Adrenal gland (tissue), 12 donors: Measurements from ENCODE around the gene FEZF1. TPM values are rescaled to one million over a fixed set of nuclear protein-coding genes. Genes with fewer than 3 reads are reported as not detected.

Experiments
- DNase-seq, 7 donors: peaks; one replicate each; pipeline ENCODE4 v3.0.0-alpha.2; 2019 to 2020
- H3K27ac ChIP-seq, 5 donors: fragments of 200-600 bp; sonication (generic) in 4 of 5; 1 replicate in 3 of 5; 2 replicates in 2 of 5; pipeline versions ENCODE4 v1.5.1 to v1.8.0; 2016 to 2020; ENCODE audit warnings: mild to moderate bottlenecking in 1 of 5
- H3K27me3 ChIP-seq: fragments of 200-600 bp; 2 replicates; pipeline ENCODE4 v1.8.0; 2021
- H3K36me3 ChIP-seq, 2 donors: fragments of 200-600 bp; replicated peaks in 1 of 2; 1 replicate in 1 of 2; 2 replicates in 1 of 2; pipeline versions ENCODE4 v1.5.1 to v1.8.0; 2018 to 2022
- H3K4me1 ChIP-seq, 2 donors: fragments of 200-600 bp; replicated peaks in 1 of 2; 1 replicate in 1 of 2; 2 replicates in 1 of 2; pipeline versions ENCODE4 v1.5.1 to v1.8.0; 2018 to 2021
- H3K4me3 ChIP-seq, 4 donors: fragments of 200-600 bp; sonication (generic) in 3 of 4; one replicate each; pipeline ENCODE4 v1.5.1; 2016 to 2018
- H3K9me3 ChIP-seq, 3 donors: fragments of 200-600 bp; sonication (generic) in 1 of 3; replicated peaks in 1 of 3; 1 replicate in 2 of 3; 2 replicates in 1 of 3; pipeline versions ENCODE4 v1.5.1 to v1.8.0; 2016 to 2021
- CTCF ChIP-seq, 6 experiments: fragments of 450-650 bp in 4 of 6; fragments of 200-600 bp in 2 of 6; sonication (generic) in 1 of 6; IDR thresholded peaks; 1 replicate in 5 of 6; 2 replicates in 1 of 6; pipeline versions ENCODE4 v1.5.1 to v1.8.0; 2016 to 2021; ENCODE audit warnings: antibody characterized with exemption in 6 of 6, mild to moderate bottlenecking in 2 of 6, moderate library complexity in 1 of 6
- POLR2A ChIP-seq, 2 donors: fragments of 450-650 bp; IDR thresholded peaks; one replicate each; pipeline ENCODE4 v1.6.1; 2017; ENCODE audit warnings: antibody characterized with exemption in 2 of 2, mild to moderate bottlenecking in 2 of 2, moderate library complexity in 1 of 2
- WGBS, 4 donors: extraction: QIAGEN DNeasy Blood & Tissue Kit in 2 of 4; methylation state at CpG; one replicate each; pipeline versions ENCODE4 v1.1.5 to v1.1.7; 2013 to 2017; 5-methylcytosine and 5-hydroxymethylcytosine counted together
- intact Hi-C, 2 donors: fragments of 100-400 bp; cut with DNase I; formaldehyde crosslinking; loops; one replicate each; pipeline versions ENCODE4 v1.14.1 to v1.15.0; 2022 to 2023
- polyA plus RNA-seq, 3 donors: library from polyadenylated mRNA; stranded (reverse); fragments of 200-250 nt in 2 of 3; fragments of 350-450 nt in 1 of 3; fragmentation: Illumina TruSeq in 1 of 3; extraction: RNeasy Lipid Tissue Mini Kit (QIAGEN cat#74804) in 1 of 3; gene quantifications; one replicate each; pipeline ENCODE4 v1.2.3, GENCODE V29; 2013 to 2014
- total RNA-seq, 9 donors: library from RNA; depleted of rRNA in 4 of 9; stranded (reverse); fragments of >200 nt in 4 of 9; fragments of 120-200 nt in 1 of 9; fragmentation: NEBNext Ultra II Directional in 1 of 9; extraction: Animal tissue kit (Norgen Biotek cat#: 25700) in 1 of 9; gene quantifications; one replicate each; pipeline versions ENCODE4 v1.1.0 to v1.2.4, GENCODE V29; 2013 to 2023
- donor health status: healthy with polysubstance abuse.
- donor health status: Bipolar disorder and iron deficiency.
- donor health status: DM: yes; HTN: yes; CAD: no.
- donor health status: DM: no; HTN: no; CAD: no.
- donor health status: DM: no; HTN: no; CAD: no.
- donor health status: DM: yes; HTN: yes; CAD: no.

The FEZF1 gene
- total and polyA plus RNA-seq, 12 donors, result 0.14 TPM; not detected in 11

GRCh38 chr7:122303531-122304318, 825 bp downstream of the FEZF1 start:
- Histone ChIP-seq H3K36me3 (no peaks in the 10 kb centered on the region), H3K4me1 (peaks cover 2 to 41% of the 10 kb centered on the region in 2 donors), H3K27ac (no peak overlapping the region), H3K4me3 (no peak overlapping the region), H3K27me3 (peaks cover 93% of the 10 kb centered on the region), H3K9me3 (no peaks in the 10 kb centered on the region)
- DNase-seq, result no peak
- no peak for TF ChIP-seq CTCF (IDR thresholded peaks at IDR 0.05)
- TF ChIP-seq POLR2A (IDR thresholded peaks at IDR 0.05), result no peak
- intact Hi-C loops, result no loop called here
- WGBS, 4 donors, result 7 to 9% (median 8%) methylated on average over 17 to 48 of the region's 48 CpGs

- H3K27ac ChIP-seq, result no peak overlapping the region
- DNase-seq, result no peak
- no peak overlapping the region for H3K4me3 ChIP-seq
- H3K9me3 ChIP-seq, result no peaks in the 10 kb centered on the region
- TF ChIP-seq CTCF (IDR thresholded peaks at IDR 0.05) (no peak), POLR2A (IDR thresholded peaks at IDR 0.05) (no peak)
- WGBS, 4 donors, result 15 to 18% (median 16%) methylated on average over 16 of the region's 16 CpGs
- peaks cover 2 to 41% of the 10 kb centered on the region in 2 donors for H3K4me1 ChIP-seq
- peaks cover 91% of the 10 kb centered on the region for H3K27me3 ChIP-seq
- intact Hi-C loops, result no loop called here
- H3K36me3 ChIP-seq, result no peaks in the 10 kb centered on the region
Measured at GRCh38 chr7:122302761-122303530, 1.6 kb downstream of the FEZF1 start.

- WGBS, 4 donors, result 11 to 23% (median 12%) methylated on average over 25 to 35 of the region's 35 CpGs
- H3K27me3 ChIP-seq, result peaks cover 90% of the 10 kb centered on the region
- DNase-seq, result no peak
- H3K4me3 ChIP-seq, result no peak overlapping the region
- H3K36me3 ChIP-seq, result no peaks in the 10 kb centered on the region
- peaks cover 2 to 41% of the 10 kb centered on the region in 2 donors for H3K4me1 ChIP-seq
- intact Hi-C loops, result no loop called here
- H3K9me3 ChIP-seq, result no peaks in the 10 kb centered on the region
- no peak overlapping the region for H3K27ac ChIP-seq
- TF ChIP-seq CTCF (IDR thresholded peaks at IDR 0.05), result no peak
Measured at GRCh38 chr7:122301858-122302760, 2.4 kb downstream of the FEZF1 start.
